HCT116 (cell line): ENCODE measurements around the gene ADAM17. TPM values are rescaled to one million over a fixed set of nuclear protein-coding genes. Genes with fewer than 3 reads are reported as not detected.

Experiments used
- ATAC-seq: fragments of 200-7000 bp; cut with Tn5 transposase; 2 replicates; pipeline ENCODE4 v1.9.1; 2020; ENCODE audit warnings: mild to moderate bottlenecking, moderate library complexity
- BruUV-seq: library from RNA; stranded (reverse); fragments of 400-500 nt; replicated peaks from 2 replicates; lab custom pipeline; 2021; lab: Mats Ljungman, UMichigan
- CTCF ChIA-PET: fragments of 300-600 bp; sonication (Branson Sonifier 250); formaldehyde crosslinking; loops from one replicate; lab custom pipeline; 2021; ENCODE audit warnings: antibody characterized with exemption; lab: Charles Lee
- POLR2A ChIA-PET: fragments of 300-600, 350-600 bp; sonication (Branson Sonifier 250); formaldehyde crosslinking; loops from one replicate; lab custom pipeline; 2021; ENCODE audit warnings: antibody characterized with exemption; lab: Charles Lee
- RAD21 ChIA-PET, 2 experiments: fragments of 300-600 bp; sonication (Branson Sonifier 250); formaldehyde crosslinking; loops; one replicate each; lab custom pipeline; 2023; ENCODE audit warnings: low total read pairs in 2 of 2; ENCODE audit not compliant: uncharacterized antibody in 2 of 2, unreplicated experiment in 2 of 2, low non-redundant PET in 1 of 2; lab: Charles Lee
- DNase-seq: peaks from one replicate; pipeline ENCODE4 v3.0.0-alpha.2; 2010; ENCODE audit warnings: low read depth, low spot score
- H2AFZ ChIP-seq: fragments of 200-600 bp; shearing (Covaris generic), sonication (generic); 2 replicates; pipeline ENCODE4 v1.6.1; 2017; ENCODE audit warnings: low read depth, mixed run types, mixed read lengths, antibody characterized with exemption, low read length; ENCODE audit not compliant: poor library complexity, severe bottlenecking
- H3K27ac ChIP-seq: 2 replicates; pipeline ENCODE4 v1.5.1; 2012; ENCODE audit warnings: low read depth, low read length
- H3K27me3 ChIP-seq: fragments of 200-600 bp; sonication (generic); 2 replicates; pipeline ENCODE4 v1.6.1; 2016; ENCODE audit warnings: mixed run types, low read length, mixed read lengths; ENCODE audit not compliant: insufficient read depth
- H3K36me3 ChIP-seq, 2 experiments: fragments of 200-500 bp in 1 of 2; fragments of 200-600 bp in 1 of 2; sonication (Bioruptor generic) in 1 of 2; sonication (generic) in 1 of 2; 2 replicates each; pipeline versions ENCODE4 v1.5.1 to v1.6.1; 2014 to 2016; ENCODE audit warnings: low read length in 2 of 2, inconsistent platforms in 1 of 2, mixed read lengths in 1 of 2, mixed run types in 1 of 2; ENCODE audit not compliant: insufficient read depth in 2 of 2, control insufficient read depth in 1 of 2
- H3K4me1 ChIP-seq, 2 experiments: fragments of 200-600 bp in 1 of 2; sonication (generic) in 1 of 2; 2 replicates each; pipeline versions ENCODE4 v1.5.1 to v1.6.1; 2012 to 2017; ENCODE audit warnings: low read length in 2 of 2, inconsistent platforms in 1 of 2, mild to moderate bottlenecking in 1 of 2, mixed read lengths in 1 of 2, mixed run types in 1 of 2, moderate library complexity in 1 of 2; ENCODE audit not compliant: insufficient read depth in 2 of 2, control insufficient read depth in 1 of 2
- H3K4me2 ChIP-seq: fragments of 200-600 bp; sonication (generic); 2 replicates; pipeline ENCODE4 v1.6.1; 2017; ENCODE audit warnings: mixed run types, low read length, mixed read lengths
- H3K4me3 ChIP-seq, 2 experiments: fragments of 200-600 bp in 1 of 2; sonication (generic) in 1 of 2; replicated peaks in 1 of 2; 2 replicates each; pipeline ENCODE4 v1.5.1; 2011 to 2016; ENCODE audit warnings: low read length in 2 of 2, control low read depth in 1 of 2, low read depth in 1 of 2, mild to moderate bottlenecking in 1 of 2, mixed read lengths in 1 of 2, mixed run types in 1 of 2
- H3K79me2 ChIP-seq: fragments of 200-600 bp; sonication (generic); 2 replicates; pipeline ENCODE4 v1.6.1; 2017; ENCODE audit warnings: mild to moderate bottlenecking, mixed run types, low read length, moderate library complexity, mixed read lengths; ENCODE audit not compliant: insufficient read depth
- H3K9ac ChIP-seq: fragments of 200-600 bp; sonication (generic); 2 replicates; pipeline ENCODE4 v1.6.1; 2016; ENCODE audit warnings: low read length, mixed read lengths
- H3K9me2 ChIP-seq: fragments of 200-600 bp; sonication (generic), shearing (Covaris generic); 2 replicates; pipeline ENCODE4 v1.6.1; 2017; ENCODE audit warnings: mixed run types, mild to moderate bottlenecking, moderate library complexity; ENCODE audit not compliant: insufficient read depth
- H3K9me3 ChIP-seq, 2 experiments: fragments of 200-500 bp in 1 of 2; fragments of 200-600 bp in 1 of 2; sonication (Bioruptor generic) in 1 of 2; sonication (generic) in 1 of 2; 2 replicates each; pipeline ENCODE4 v1.6.1; 2014 to 2017; ENCODE audit warnings: low read length in 2 of 2, mixed read lengths in 2 of 2, inconsistent platforms in 1 of 2, low read depth in 1 of 2, mild to moderate bottlenecking in 1 of 2, mixed run types in 1 of 2, moderate library complexity in 1 of 2; ENCODE audit not compliant: control insufficient read depth in 1 of 2, insufficient read depth in 1 of 2
- H4K20me1 ChIP-seq: fragments of 200-600 bp; sonication (generic), shearing (Covaris generic); 2 replicates; pipeline ENCODE4 v1.6.1; 2017; ENCODE audit warnings: mixed run types, mild to moderate bottlenecking, moderate library complexity; ENCODE audit not compliant: insufficient read depth
- CBX3 ChIP-seq: IDR thresholded peaks from 2 replicates; pipeline ENCODE4 v1.6.1; 2012; ENCODE audit warnings: low read depth
- CEBPB ChIP-seq: IDR thresholded peaks from 2 replicates; pipeline ENCODE4 v1.6.1; 2012; ENCODE audit warnings: low read depth
- EGR1 ChIP-seq: IDR thresholded peaks from 2 replicates; pipeline ENCODE4 v1.6.1; 2012; ENCODE audit warnings: low read depth
- EZH2phosphoT487 ChIP-seq: fragments of 200-600 bp; IDR thresholded peaks from 2 replicates; pipeline ENCODE4 v1.6.1; 2018; ENCODE audit warnings: antibody characterized with exemption, borderline replicate concordance
- FOSL1 ChIP-seq: IDR thresholded peaks from 2 replicates; pipeline ENCODE4 v1.6.1; 2012; ENCODE audit warnings: low read depth
- JUND ChIP-seq: IDR thresholded peaks from 2 replicates; pipeline ENCODE4 v1.6.1; 2012
- POLR2A ChIP-seq: IDR thresholded peaks from 2 replicates; pipeline ENCODE4 v1.7.0; 2011; ENCODE audit warnings: borderline replicate concordance; ENCODE audit not compliant: insufficient read depth, insufficient read length; ENCODE audit errors: extremely low read depth
- POLR2AphosphoS5 ChIP-seq: IDR thresholded peaks from 2 replicates; pipeline ENCODE4 v1.6.1; 2011; ENCODE audit warnings: mild to moderate bottlenecking, low read depth, low read length, moderate library complexity
- SIN3A ChIP-seq: IDR thresholded peaks from 2 replicates; pipeline ENCODE4 v1.6.1; 2012; ENCODE audit warnings: low read depth
- SRF ChIP-seq: IDR thresholded peaks from 2 replicates; pipeline ENCODE4 v1.6.1; 2012; ENCODE audit warnings: low read depth
- YY1 ChIP-seq: IDR thresholded peaks from 2 replicates; pipeline ENCODE4 v1.6.1; 2011; ENCODE audit warnings: low read length, low read depth, moderate library complexity, mild to moderate bottlenecking; ENCODE audit not compliant: insufficient replicate concordance; ENCODE audit errors: extremely low read depth
- ZFX ChIP-seq: fragments of 450-650 bp; IDR thresholded peaks from 2 replicates; pipeline ENCODE4 v1.6.1; 2017
- ZNF274 ChIP-seq: fragments of 200-500 bp; sonication (Bioruptor generic); IDR thresholded peaks from 2 replicates; pipeline ENCODE4 v1.6.1; 2014; ENCODE audit warnings: mild to moderate bottlenecking, low read depth, low read length, inconsistent platforms
- intact Hi-C: fragments of 100-400 bp; cut with micrococcal nuclease; formaldehyde crosslinking; loops from 2 replicates; pipeline ENCODE4 v1.10.0; 2022
- total RNA-seq: library from RNA; stranded (reverse); gene quantifications from one replicate; pipeline ENCODE4 v1.2.1, GENCODE V29; 2021; ENCODE audit not compliant: unreplicated experiment
- TF ChIP-seq, protein P1 (sequence below): IDR thresholded peaks from 2 replicates; pipeline ENCODE4 v1.6.1; 2011; ENCODE audit warnings: mild to moderate bottlenecking, low read length, moderate library complexity; ENCODE audit not compliant: insufficient replicate concordance; ENCODE audit errors: extremely low read depth
- TF ChIP-seq, protein P2 (sequence below): IDR thresholded peaks from 2 replicates; pipeline ENCODE4 v1.6.1; 2012; ENCODE audit warnings: low read depth
- TF ChIP-seq, protein P3 (sequence below): IDR thresholded peaks from 2 replicates; pipeline ENCODE4 v1.6.1; 2012

Gene ADAM17
- total RNA-seq, 1 experiment from 2014 or later: 39.2 TPM

DNA sequence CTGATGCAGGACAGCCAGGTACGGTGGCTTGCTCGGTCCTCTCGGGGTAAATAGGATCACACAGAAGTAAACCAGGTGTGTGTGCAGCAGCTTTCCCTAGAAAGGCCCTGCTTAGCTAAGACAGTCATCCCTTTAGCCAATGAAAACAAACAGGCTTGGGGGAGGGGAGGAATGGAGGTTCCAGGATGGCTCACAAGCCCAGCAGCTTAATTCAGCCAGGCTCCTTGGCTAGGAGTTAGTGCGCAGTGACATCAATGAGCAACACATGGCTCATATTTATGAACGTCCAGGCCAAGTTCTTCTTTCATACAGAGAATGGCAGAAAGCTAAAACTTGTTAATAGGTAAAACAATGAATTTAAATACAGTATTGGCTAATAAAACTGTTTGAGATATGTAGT, 71.1 kb downstream of the ADAM17 start:
- CTCF ChIA-PET: no interaction called here

DNA sequence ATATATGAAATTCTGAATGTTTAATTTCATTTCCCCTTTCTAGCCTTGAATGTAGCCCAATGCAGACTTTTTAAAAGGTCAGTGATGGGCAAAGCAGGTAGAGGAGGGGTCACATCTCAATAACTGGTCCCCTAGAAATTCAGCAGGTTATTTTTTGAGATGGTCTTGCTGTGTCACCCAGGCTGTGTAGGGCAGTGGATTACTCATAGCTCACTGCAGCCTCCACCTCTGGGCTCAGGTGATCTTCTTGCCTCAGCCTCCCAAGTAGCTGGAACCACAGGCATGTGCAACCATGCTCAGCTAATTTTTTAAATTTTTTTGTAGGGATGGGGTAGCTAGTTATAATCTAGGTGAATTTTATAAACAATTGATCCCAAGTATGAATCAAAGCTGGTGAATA, 72.5 kb downstream of the ADAM17 start:
- ChIA-PET CTCF (no interaction called here), RAD21 (no interaction called here), POLR2A (interaction anchor here (1.0 kb wide), 1 partner anchor 8 kb away, joined by 4 read pairs; no protein-coding TSS in a partner anchor)
- Histone ChIP-seq H3K79me2 (no peaks in the 10 kb centered on the region), H3K9me2 (no peaks in the 10 kb centered on the region), H2AFZ (no peak overlapping the region), H3K27ac (no peak overlapping the region), H4K20me1 (no peaks in the 10 kb centered on the region), H3K9ac (no peak overlapping the region), H3K4me1 (no peaks in the 10 kb centered on the region), H3K4me3 (no peak overlapping the region), H3K9me3 (no peaks in the 10 kb centered on the region), H3K4me2 (no peak overlapping the region), H3K27me3 (no peaks in the 10 kb centered on the region), H3K36me3 (peaks cover 27 to 49% of the 10 kb centered on the region in 2 experiments)
- no TSS peak for BruUV-seq
- DNase-seq: no peak
- no peak for ATAC-seq
- TF ChIP-seq, protein P1, sequence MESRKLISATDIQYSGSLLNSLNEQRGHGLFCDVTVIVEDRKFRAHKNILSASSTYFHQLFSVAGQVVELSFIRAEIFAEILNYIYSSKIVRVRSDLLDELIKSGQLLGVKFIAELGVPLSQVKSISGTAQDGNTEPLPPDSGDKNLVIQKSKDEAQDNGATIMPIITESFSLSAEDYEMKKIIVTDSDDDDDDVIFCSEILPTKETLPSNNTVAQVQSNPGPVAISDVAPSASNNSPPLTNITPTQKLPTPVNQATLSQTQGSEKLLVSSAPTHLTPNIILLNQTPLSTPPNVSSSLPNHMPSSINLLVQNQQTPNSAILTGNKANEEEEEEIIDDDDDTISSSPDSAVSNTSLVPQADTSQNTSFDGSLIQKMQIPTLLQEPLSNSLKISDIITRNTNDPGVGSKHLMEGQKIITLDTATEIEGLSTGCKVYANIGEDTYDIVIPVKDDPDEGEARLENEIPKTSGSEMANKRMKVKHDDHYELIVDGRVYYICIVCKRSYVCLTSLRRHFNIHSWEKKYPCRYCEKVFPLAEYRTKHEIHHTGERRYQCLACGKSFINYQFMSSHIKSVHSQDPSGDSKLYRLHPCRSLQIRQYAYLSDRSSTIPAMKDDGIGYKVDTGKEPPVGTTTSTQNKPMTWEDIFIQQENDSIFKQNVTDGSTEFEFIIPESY: no peak
- TF ChIP-seq YY1: no peak
- TF ChIP-seq FOSL1: no peak
- TF ChIP-seq POLR2AphosphoS5: no peak; the same call in 1 of the 2 replicates
- no peak for TF ChIP-seq SIN3A
- TF ChIP-seq, protein P2, sequence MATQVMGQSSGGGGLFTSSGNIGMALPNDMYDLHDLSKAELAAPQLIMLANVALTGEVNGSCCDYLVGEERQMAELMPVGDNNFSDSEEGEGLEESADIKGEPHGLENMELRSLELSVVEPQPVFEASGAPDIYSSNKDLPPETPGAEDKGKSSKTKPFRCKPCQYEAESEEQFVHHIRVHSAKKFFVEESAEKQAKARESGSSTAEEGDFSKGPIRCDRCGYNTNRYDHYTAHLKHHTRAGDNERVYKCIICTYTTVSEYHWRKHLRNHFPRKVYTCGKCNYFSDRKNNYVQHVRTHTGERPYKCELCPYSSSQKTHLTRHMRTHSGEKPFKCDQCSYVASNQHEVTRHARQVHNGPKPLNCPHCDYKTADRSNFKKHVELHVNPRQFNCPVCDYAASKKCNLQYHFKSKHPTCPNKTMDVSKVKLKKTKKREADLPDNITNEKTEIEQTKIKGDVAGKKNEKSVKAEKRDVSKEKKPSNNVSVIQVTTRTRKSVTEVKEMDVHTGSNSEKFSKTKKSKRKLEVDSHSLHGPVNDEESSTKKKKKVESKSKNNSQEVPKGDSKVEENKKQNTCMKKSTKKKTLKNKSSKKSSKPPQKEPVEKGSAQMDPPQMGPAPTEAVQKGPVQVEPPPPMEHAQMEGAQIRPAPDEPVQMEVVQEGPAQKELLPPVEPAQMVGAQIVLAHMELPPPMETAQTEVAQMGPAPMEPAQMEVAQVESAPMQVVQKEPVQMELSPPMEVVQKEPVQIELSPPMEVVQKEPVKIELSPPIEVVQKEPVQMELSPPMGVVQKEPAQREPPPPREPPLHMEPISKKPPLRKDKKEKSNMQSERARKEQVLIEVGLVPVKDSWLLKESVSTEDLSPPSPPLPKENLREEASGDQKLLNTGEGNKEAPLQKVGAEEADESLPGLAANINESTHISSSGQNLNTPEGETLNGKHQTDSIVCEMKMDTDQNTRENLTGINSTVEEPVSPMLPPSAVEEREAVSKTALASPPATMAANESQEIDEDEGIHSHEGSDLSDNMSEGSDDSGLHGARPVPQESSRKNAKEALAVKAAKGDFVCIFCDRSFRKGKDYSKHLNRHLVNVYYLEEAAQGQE: no peak
- no peak for TF ChIP-seq ZFX
- TF ChIP-seq CBX3: no peak
- TF ChIP-seq CEBPB: no peak
- no peak for TF ChIP-seq EGR1
- no peak for TF ChIP-seq ZNF274
- intact Hi-C loops: no loop called here

More for the DNA sequence above, 71.1 kb downstream of the ADAM17 start:
- TF ChIP-seq POLR2AphosphoS5 (no peak), ZNF274 (no peak), EZH2phosphoT487 (no peak), SRF (no peak), SIN3A (no peak), JUND (no peak), POLR2A (no peak)
- TF ChIP-seq, protein P3, sequence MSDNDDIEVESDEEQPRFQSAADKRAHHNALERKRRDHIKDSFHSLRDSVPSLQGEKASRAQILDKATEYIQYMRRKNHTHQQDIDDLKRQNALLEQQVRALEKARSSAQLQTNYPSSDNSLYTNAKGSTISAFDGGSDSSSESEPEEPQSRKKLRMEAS: no peak
- TF ChIP-seq, all 23 proteins: peak for 0
- H3K4me1 ChIP-seq: no peaks in the 10 kb centered on the region
- no peaks in the 10 kb centered on the region for H3K79me2 ChIP-seq
- DNase-seq: no peak
- H3K27ac ChIP-seq: no peak overlapping the region
- intact Hi-C loops: no loop called here
- POLR2A ChIA-PET: no interaction called here
- H3K9me2 ChIP-seq: no peaks in the 10 kb centered on the region
- no TSS peak for BruUV-seq
- no peaks in the 10 kb centered on the region for H3K9me3 ChIP-seq
- H2AFZ ChIP-seq: no peak overlapping the region
- no peak overlapping the region for H3K4me2 ChIP-seq
- RAD21 ChIA-PET: no interaction called here
- no peak overlapping the region for H3K9ac ChIP-seq
- ATAC-seq: no peak
- peaks cover 41 to 59% of the 10 kb centered on the region in 2 experiments for H3K36me3 ChIP-seq
- H4K20me1 ChIP-seq: no peaks in the 10 kb centered on the region
- H3K4me3 ChIP-seq: no peak overlapping the region
- no peaks in the 10 kb centered on the region for H3K27me3 ChIP-seq
